Body of pancreas (tissue), 4 donors: ENCODE results near the gene CUL5.

Experiments used
- CTCF ChIP-seq, 7 experiments: fragments of 450-650 bp in 4 of 7; fragments of 200-600 bp in 3 of 7; sonication (generic) in 3 of 7; IDR thresholded peaks; one replicate each; pipeline ENCODE4 v1.5.1; 2016 to 2019; ENCODE audit warnings: antibody characterized with exemption in 7 of 7
- POLR2A ChIP-seq, 3 donors: fragments of 450-650 bp; IDR thresholded peaks; one replicate each; pipeline ENCODE4 v1.6.1; 2016; ENCODE audit warnings: antibody characterized with exemption in 3 of 3, mild to moderate bottlenecking in 2 of 3

GRCh38 chr11:108128772-108129171 is 120.1 kb downstream of the CUL5 start:
- TF ChIP-seq CTCF (IDR thresholded peaks at IDR 0.05): no peak
- TF ChIP-seq POLR2A (IDR thresholded peaks at IDR 0.05): no peak
